ENCODE data around the gene INSIG1.

Gene INSIG1

GRCh38 chr7:155263581-155264143, 34.0 kb upstream of the INSIG1 start:
- Histone ChIP-seq H3K4me1 (no peaks in the 10 kb centered on the region), H3K4me2 (ENCODE audit: low read length) (no peak overlapping the region), H3K36me3 (ENCODE audit: control insufficient read depth, insufficient read depth, low read length) (no peaks in the 10 kb centered on the region), H3K9me3 (ENCODE audit: control insufficient read depth, low read length) (no peaks in the 10 kb centered on the region), H2AFZ (no peak overlapping the region), H3K79me2 (no peaks in the 10 kb centered on the region), H3K4me3 (ENCODE audit: low read depth, low read length) (no peak overlapping the region), H3K27me3 (ENCODE audit: control insufficient read depth, insufficient read depth, low read length) (no peaks in the 10 kb centered on the region), H3K9ac (no peak overlapping the region), H3K27ac (no peak overlapping the region)
- no peak for TF ChIP-seq CTCF (IDR thresholded peaks at IDR 0.05)

- no peak overlapping the region for H3K27ac ChIP-seq
- no peak overlapping the region for H3K9ac ChIP-seq
- no peak overlapping the region for H3K4me3 ChIP-seq (ENCODE audit: low read depth, low read length)
- H3K36me3 ChIP-seq (ENCODE audit: control insufficient read depth, insufficient read depth, low read length) = no peaks in the 10 kb centered on the region
- H3K27me3 ChIP-seq (ENCODE audit: control insufficient read depth, insufficient read depth, low read length) = no peaks in the 10 kb centered on the region
- H3K4me1 ChIP-seq = no peaks in the 10 kb centered on the region
- H3K79me2 ChIP-seq = no peaks in the 10 kb centered on the region
- no peak overlapping the region for H3K4me2 ChIP-seq (ENCODE audit: low read length)
- H3K9me3 ChIP-seq (ENCODE audit: control insufficient read depth, low read length) = no peaks in the 10 kb centered on the region
- no peak overlapping the region for H2AFZ ChIP-seq
- no peak for TF ChIP-seq CTCF (IDR thresholded peaks at IDR 0.05)
Measured at GRCh38 chr7:155265144-155265543, 32.5 kb upstream of the INSIG1 start.

- H3K4me1 ChIP-seq = no peaks in the 10 kb centered on the region
- H3K4me2 ChIP-seq (ENCODE audit: low read length) = no peak overlapping the region
- no peak overlapping the region for H3K4me3 ChIP-seq (ENCODE audit: low read depth, low read length)
- H3K79me2 ChIP-seq = no peaks in the 10 kb centered on the region
- H2AFZ ChIP-seq = no peak overlapping the region
- H3K27me3 ChIP-seq (ENCODE audit: control insufficient read depth, insufficient read depth, low read length) = no peaks in the 10 kb centered on the region
- H3K27ac ChIP-seq = no peak overlapping the region
- TF ChIP-seq CTCF (IDR thresholded peaks at IDR 0.05) = no peak
- H3K9me3 ChIP-seq (ENCODE audit: control insufficient read depth, low read length) = no peaks in the 10 kb centered on the region
- no peaks in the 10 kb centered on the region for H3K36me3 ChIP-seq (ENCODE audit: control insufficient read depth, insufficient read depth, low read length)
- no peak overlapping the region for H3K9ac ChIP-seq
Measured at GRCh38 chr7:155265961-155266360, 31.7 kb upstream of the INSIG1 start.

GRCh38 chr7:155266440-155266839, 31.2 kb upstream of the INSIG1 start:
- no peak overlapping the region for H3K27ac ChIP-seq
- H2AFZ ChIP-seq = no peak overlapping the region
- no peaks in the 10 kb centered on the region for H3K36me3 ChIP-seq (ENCODE audit: control insufficient read depth, insufficient read depth, low read length)
- H3K4me1 ChIP-seq = no peaks in the 10 kb centered on the region
- H3K79me2 ChIP-seq = no peaks in the 10 kb centered on the region
- H3K27me3 ChIP-seq (ENCODE audit: control insufficient read depth, insufficient read depth, low read length) = no peaks in the 10 kb centered on the region
- H3K4me3 ChIP-seq (ENCODE audit: low read depth, low read length) = no peak overlapping the region
- no peak overlapping the region for H3K9ac ChIP-seq
- H3K4me2 ChIP-seq (ENCODE audit: low read length) = no peak overlapping the region
- TF ChIP-seq CTCF (IDR thresholded peaks at IDR 0.05) = no peak
- no peaks in the 10 kb centered on the region for H3K9me3 ChIP-seq (ENCODE audit: control insufficient read depth, low read length)

- no peaks in the 10 kb centered on the region for H3K4me1 ChIP-seq
- no peaks in the 10 kb centered on the region for H3K27me3 ChIP-seq (ENCODE audit: control insufficient read depth, insufficient read depth, low read length)
- no peak overlapping the region for H3K27ac ChIP-seq
- H2AFZ ChIP-seq = no peak overlapping the region
- TF ChIP-seq CTCF (IDR thresholded peaks at IDR 0.05) = no peak
- H3K4me3 ChIP-seq (ENCODE audit: low read depth, low read length) = no peak overlapping the region
- no peaks in the 10 kb centered on the region for H3K36me3 ChIP-seq (ENCODE audit: control insufficient read depth, insufficient read depth, low read length)
- H3K79me2 ChIP-seq = no peaks in the 10 kb centered on the region
- H3K4me2 ChIP-seq (ENCODE audit: low read length) = no peak overlapping the region
- no peak overlapping the region for H3K9ac ChIP-seq
- H3K9me3 ChIP-seq (ENCODE audit: control insufficient read depth, low read length) = no peaks in the 10 kb centered on the region
Measured at GRCh38 chr7:155267023-155267422, 30.7 kb upstream of the INSIG1 start.

Data from parathyroid adenoma (tissue), 2 donors.